DOHH2 (cell line): ENCODE data around the gene CBFA2T3.

Experiments
- H3F3A ChIP-seq: fragments of 200-600 bp; sonication (generic), shearing (Covaris generic); 2 replicates; pipeline ENCODE4 v1.6.0; 2016; ENCODE audit warnings: antibody characterized with exemption, mild to moderate bottlenecking; ENCODE audit not compliant: control insufficient read depth, insufficient read depth
- H3K27ac ChIP-seq: fragments of 200-600 bp; sonication (generic); 2 replicates; pipeline ENCODE4 v1.5.1; 2014; ENCODE audit warnings: low read depth, mild to moderate bottlenecking, low read length, moderate library complexity
- H3K27me3 ChIP-seq: fragments of 200-600 bp; sonication (generic); 2 replicates; pipeline ENCODE4 v1.6.1; 2014; ENCODE audit warnings: mild to moderate bottlenecking, low read length, mixed read lengths; ENCODE audit not compliant: control insufficient read depth
- H3K36me3 ChIP-seq: fragments of 200-600 bp; sonication (generic); 2 replicates; pipeline ENCODE4 v1.6.1; 2014; ENCODE audit warnings: mild to moderate bottlenecking, low read length, moderate library complexity, mixed read lengths; ENCODE audit not compliant: control insufficient read depth
- H3K4me1 ChIP-seq: fragments of 200-600 bp; sonication (generic); 2 replicates; pipeline ENCODE4 v1.6.1; 2014; ENCODE audit warnings: mild to moderate bottlenecking, low read length, mixed read lengths; ENCODE audit not compliant: control insufficient read depth
- H3K4me2 ChIP-seq: fragments of 200-600 bp; sonication (generic); 2 replicates; pipeline ENCODE4 v1.6.0; 2014; ENCODE audit warnings: mild to moderate bottlenecking, low read length, moderate library complexity
- H3K4me3 ChIP-seq: fragments of 200-600 bp; sonication (generic); 2 replicates; pipeline ENCODE4 v1.5.1; 2014; ENCODE audit warnings: mild to moderate bottlenecking, low read length, mixed read lengths
- H3K79me2 ChIP-seq: fragments of 200-600 bp; sonication (generic); 2 replicates; pipeline ENCODE4 v1.6.1; 2014; ENCODE audit warnings: mild to moderate bottlenecking, low read length, mixed read lengths; ENCODE audit not compliant: control insufficient read depth
- H3K9me2 ChIP-seq: fragments of 200-600 bp; sonication (generic); replicated peaks from 2 replicates; pipeline ENCODE4 v1.6.1; 2014; ENCODE audit warnings: mild to moderate bottlenecking, low read length, mixed read lengths; ENCODE audit not compliant: control insufficient read depth
- H3K9me3 ChIP-seq: fragments of 200-600 bp; sonication (generic); 2 replicates; pipeline ENCODE4 v1.6.1; 2014; ENCODE audit warnings: antibody characterized with exemption, low read length, mixed read lengths; ENCODE audit not compliant: control insufficient read depth, insufficient read depth
- H4K20me1 ChIP-seq: fragments of 200-600 bp; sonication (generic); 2 replicates; pipeline ENCODE4 v1.6.0; 2014; ENCODE audit warnings: low read depth, mild to moderate bottlenecking, antibody characterized with exemption, low read length, moderate library complexity; ENCODE audit not compliant: control insufficient read depth, insufficient read depth
- CTCF ChIP-seq: fragments of 200-600 bp; sonication (generic); IDR thresholded peaks from one replicate; pipeline ENCODE4 v1.5.1; 2014; ENCODE audit warnings: antibody characterized with exemption, mild to moderate bottlenecking, low read depth, low read length; ENCODE audit not compliant: poor library complexity, severe bottlenecking
- EZH2phosphoT487 ChIP-seq: fragments of 200-600 bp; sonication (generic); IDR thresholded peaks from 2 replicates; pipeline ENCODE4 v1.6.1; 2017; ENCODE audit warnings: borderline replicate concordance, mild to moderate bottlenecking, antibody characterized with exemption, low read length, moderate library complexity, mixed read lengths

CBFA2T3 gene

GRCh38 chr16:88841521-88842307 lies 135.3 kb downstream of the CBFA2T3 start:
- Histone ChIP-seq H4K20me1 (no peaks in the 10 kb centered on the region), H3K4me2 (no peak overlapping the region), H3F3A (no peaks in the 10 kb centered on the region), H3K36me3 (no peaks in the 10 kb centered on the region), H3K27me3 (no peaks in the 10 kb centered on the region), H3K9me2 (no peaks in the 10 kb centered on the region), H3K27ac (no peak overlapping the region), H3K79me2 (no peaks in the 10 kb centered on the region), H3K4me1 (no peaks in the 10 kb centered on the region), H3K4me3 (no peak overlapping the region), H3K9me3 (no peaks in the 10 kb centered on the region)
- TF ChIP-seq EZH2phosphoT487 (no peak), CTCF (no peak)

- no peak for TF ChIP-seq CTCF
- TF ChIP-seq EZH2phosphoT487: no peak
- no peak overlapping the region for H3K27ac ChIP-seq
- no peaks in the 10 kb centered on the region for H3K79me2 ChIP-seq
- H3K4me1 ChIP-seq: no peaks in the 10 kb centered on the region
- no peaks in the 10 kb centered on the region for H3F3A ChIP-seq
- H3K36me3 ChIP-seq: no peaks in the 10 kb centered on the region
- no peaks in the 10 kb centered on the region for H3K27me3 ChIP-seq
- no peak overlapping the region for H3K4me2 ChIP-seq
- H3K9me3 ChIP-seq: no peaks in the 10 kb centered on the region
- H3K4me3 ChIP-seq: no peak overlapping the region
- no peaks in the 10 kb centered on the region for H4K20me1 ChIP-seq
- H3K9me2 ChIP-seq: no peaks in the 10 kb centered on the region
Measured at GRCh38 chr16:88840600-88841215, 136.3 kb downstream of the CBFA2T3 start.

- H4K20me1 ChIP-seq: no peaks in the 10 kb centered on the region
- no peaks in the 10 kb centered on the region for H3K79me2 ChIP-seq
- no peak for TF ChIP-seq EZH2phosphoT487
- TF ChIP-seq CTCF: no peak
- no peaks in the 10 kb centered on the region for H3K36me3 ChIP-seq
- H3K4me1 ChIP-seq: no peaks in the 10 kb centered on the region
- H3K4me3 ChIP-seq: no peak overlapping the region
- no peaks in the 10 kb centered on the region for H3K27me3 ChIP-seq
- no peaks in the 10 kb centered on the region for H3K9me2 ChIP-seq
- H3K4me2 ChIP-seq: no peak overlapping the region
- no peaks in the 10 kb centered on the region for H3K9me3 ChIP-seq
- H3F3A ChIP-seq: no peaks in the 10 kb centered on the region
- no peak overlapping the region for H3K27ac ChIP-seq
Measured at GRCh38 chr16:88839745-88840599, 137.0 kb downstream of the CBFA2T3 start.
